ENCODE results near the gene TERT. TPM values are rescaled to one million over a fixed set of nuclear protein-coding genes. Genes with fewer than 3 reads are reported as not detected.

Gene TERT
- total and polyA plus RNA-seq, 2 donors (not counting 1 experiment from before 2014, with no cell fraction given), result 0.24 to 0.39 TPM

GRCh38 chr5:1338196-1338490, 43.3 kb upstream of the TERT start:
- Histone ChIP-seq H2AFZ (ENCODE audit: insufficient read depth, low read depth, low read length, poor library complexity, severe bottlenecking) (no peak overlapping the region), H4K20me1 (ENCODE audit: control insufficient read depth, insufficient read depth, low read length, poor library complexity, severe bottlenecking) (peaks cover 50% of the 10 kb centered on the region), H3K4me1 (ENCODE audit: control insufficient read depth in 2 of 2, insufficient read depth in 2 of 2, low read length in 2 of 2) (peaks cover 1 to 26% of the 10 kb centered on the region in 2 donors), H3K27me3 (replicated peaks in 1 of 4; ENCODE audit: control extremely low read depth in 1 of 4, control insufficient read depth in 3 of 4, insufficient read depth in 4 of 4, low read length in 3 of 4) (no peaks in the 10 kb centered on the region), H3K9ac (ENCODE audit: low read length) (no peak overlapping the region), H3K36me3 (replicated peaks in 1 of 2; ENCODE audit: control extremely low read depth in 1 of 2, control insufficient read depth in 1 of 2, extremely low read depth in 1 of 2, insufficient read depth in 2 of 2, low read length in 1 of 2) (peaks cover 0 to 86% of the 10 kb centered on the region in 2 experiments), H3K4me3 (ENCODE audit: control extremely low read depth in 1 of 5, extremely low read depth in 1 of 5, insufficient read depth in 1 of 5, low read depth in 2 of 5, low read length in 4 of 5) (no peak overlapping the region), H3K79me2 (ENCODE audit: control insufficient read depth, insufficient read depth, low read length) (peaks cover 66% of the 10 kb centered on the region), H3K4me2 (replicated peaks; ENCODE audit: low read depth, low read length, poor library complexity, severe bottlenecking) (no peak overlapping the region), H3K27ac (ENCODE audit: low read length in 2 of 2) (no peak overlapping the region), H3K9me3 (ENCODE audit: control extremely low read depth in 1 of 3, control insufficient read depth in 2 of 3, insufficient read depth in 1 of 3, low read length in 2 of 3) (no peaks in the 10 kb centered on the region)
- Mint-ChIP-seq H3K4me1 (peaks cover 17% of the 10 kb centered on the region), H3K27me3 (no peaks in the 10 kb centered on the region), H3K9me3 (ENCODE audit: insufficient read depth) (no peaks in the 10 kb centered on the region), H3K4me3 (no peak overlapping the region), H3K27ac (no peak overlapping the region)
- ATAC-seq (ENCODE audit: low read depth) (no peak), DNase-seq (no peak)
- TF ChIP-seq, protein P1, sequence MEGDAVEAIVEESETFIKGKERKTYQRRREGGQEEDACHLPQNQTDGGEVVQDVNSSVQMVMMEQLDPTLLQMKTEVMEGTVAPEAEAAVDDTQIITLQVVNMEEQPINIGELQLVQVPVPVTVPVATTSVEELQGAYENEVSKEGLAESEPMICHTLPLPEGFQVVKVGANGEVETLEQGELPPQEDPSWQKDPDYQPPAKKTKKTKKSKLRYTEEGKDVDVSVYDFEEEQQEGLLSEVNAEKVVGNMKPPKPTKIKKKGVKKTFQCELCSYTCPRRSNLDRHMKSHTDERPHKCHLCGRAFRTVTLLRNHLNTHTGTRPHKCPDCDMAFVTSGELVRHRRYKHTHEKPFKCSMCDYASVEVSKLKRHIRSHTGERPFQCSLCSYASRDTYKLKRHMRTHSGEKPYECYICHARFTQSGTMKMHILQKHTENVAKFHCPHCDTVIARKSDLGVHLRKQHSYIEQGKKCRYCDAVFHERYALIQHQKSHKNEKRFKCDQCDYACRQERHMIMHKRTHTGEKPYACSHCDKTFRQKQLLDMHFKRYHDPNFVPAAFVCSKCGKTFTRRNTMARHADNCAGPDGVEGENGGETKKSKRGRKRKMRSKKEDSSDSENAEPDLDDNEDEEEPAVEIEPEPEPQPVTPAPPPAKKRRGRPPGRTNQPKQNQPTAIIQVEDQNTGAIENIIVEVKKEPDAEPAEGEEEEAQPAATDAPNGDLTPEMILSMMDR (IDR thresholded peaks at IDR 0.05), result no peak
- TF ChIP-seq EZH2 (IDR thresholded peaks at IDR 0.05; ENCODE audit: borderline replicate concordance, insufficient read depth, low read depth, low read length, poor library complexity, severe bottlenecking), result no peak
- ChIA-PET POLR2A (no interaction called here), CTCF (interaction anchor here (1.5 kb wide), 1 partner anchor 307 kb away, joined by 3 read pairs; no protein-coding TSS in a partner anchor)
- 94% methylated on average over 7 of the region's 12 CpGs for WGBS (ENCODE audit: insufficient coverage)
- intact Hi-C loops (cut with micrococcal nuclease), result no loop called here

GRCh38 chr5:1337489-1338195, 42.8 kb upstream of the TERT start:
- ATAC-seq (ENCODE audit: low read depth), result no peak
- no peak overlapping the region for H3K9ac ChIP-seq (ENCODE audit: low read length)
- no peak for DNase-seq
- no peaks in the 10 kb centered on the region for H3K27me3 ChIP-seq (replicated peaks in 1 of 4; ENCODE audit: control extremely low read depth in 1 of 4, control insufficient read depth in 3 of 4, insufficient read depth in 4 of 4, low read length in 3 of 4)
- intact Hi-C loops (cut with micrococcal nuclease), result no loop called here
- no peak overlapping the region for H2AFZ ChIP-seq (ENCODE audit: insufficient read depth, low read depth, low read length, poor library complexity, severe bottlenecking)
- H3K36me3 ChIP-seq (replicated peaks in 1 of 2; ENCODE audit: control extremely low read depth in 1 of 2, control insufficient read depth in 1 of 2, extremely low read depth in 1 of 2, insufficient read depth in 2 of 2, low read length in 1 of 2), result peaks cover 0 to 88% of the 10 kb centered on the region in 2 experiments
- POLR2A ChIA-PET, result no interaction called here
- peaks cover 61% of the 10 kb centered on the region for H3K79me2 ChIP-seq (ENCODE audit: control insufficient read depth, insufficient read depth, low read length)
- peaks cover 0 to 25% of the 10 kb centered on the region in 2 donors for H3K4me1 ChIP-seq (ENCODE audit: control insufficient read depth in 2 of 2, insufficient read depth in 2 of 2, low read length in 2 of 2)
- Mint-ChIP-seq H3K4me1 (peaks cover 16% of the 10 kb centered on the region), H3K9me3 (ENCODE audit: insufficient read depth) (no peaks in the 10 kb centered on the region), H3K27me3 (no peaks in the 10 kb centered on the region), H3K4me3 (no peak overlapping the region), H3K27ac (no peak overlapping the region)
- H3K27ac ChIP-seq (ENCODE audit: low read length in 2 of 2), result no peak overlapping the region
- TF ChIP-seq EZH2 (IDR thresholded peaks at IDR 0.05; ENCODE audit: borderline replicate concordance, insufficient read depth, low read depth, low read length, poor library complexity, severe bottlenecking), result no peak
- TF ChIP-seq, protein P1 (IDR thresholded peaks at IDR 0.05), result no peak
- no peaks in the 10 kb centered on the region for H3K9me3 ChIP-seq (ENCODE audit: control extremely low read depth in 1 of 3, control insufficient read depth in 2 of 3, insufficient read depth in 1 of 3, low read length in 2 of 3)
- 98% methylated on average over 22 of the region's 22 CpGs for WGBS (ENCODE audit: insufficient coverage)
- no peak overlapping the region for H3K4me3 ChIP-seq (ENCODE audit: control extremely low read depth in 1 of 5, extremely low read depth in 1 of 5, insufficient read depth in 1 of 5, low read depth in 2 of 5, low read length in 4 of 5)
- H4K20me1 ChIP-seq (ENCODE audit: control insufficient read depth, insufficient read depth, low read length, poor library complexity, severe bottlenecking), result peaks cover 55% of the 10 kb centered on the region
- CTCF ChIA-PET, result interaction anchor here (0.6 to 1.5 kb wide), 2 partner anchors 154 to 307 kb away, joined by 3 read pairs; no protein-coding TSS in a partner anchor
- H3K4me2 ChIP-seq (replicated peaks; ENCODE audit: low read depth, low read length, poor library complexity, severe bottlenecking), result no peak overlapping the region
